ENCODE data around the gene YIPF2.

The YIPF2 gene

DNA sequence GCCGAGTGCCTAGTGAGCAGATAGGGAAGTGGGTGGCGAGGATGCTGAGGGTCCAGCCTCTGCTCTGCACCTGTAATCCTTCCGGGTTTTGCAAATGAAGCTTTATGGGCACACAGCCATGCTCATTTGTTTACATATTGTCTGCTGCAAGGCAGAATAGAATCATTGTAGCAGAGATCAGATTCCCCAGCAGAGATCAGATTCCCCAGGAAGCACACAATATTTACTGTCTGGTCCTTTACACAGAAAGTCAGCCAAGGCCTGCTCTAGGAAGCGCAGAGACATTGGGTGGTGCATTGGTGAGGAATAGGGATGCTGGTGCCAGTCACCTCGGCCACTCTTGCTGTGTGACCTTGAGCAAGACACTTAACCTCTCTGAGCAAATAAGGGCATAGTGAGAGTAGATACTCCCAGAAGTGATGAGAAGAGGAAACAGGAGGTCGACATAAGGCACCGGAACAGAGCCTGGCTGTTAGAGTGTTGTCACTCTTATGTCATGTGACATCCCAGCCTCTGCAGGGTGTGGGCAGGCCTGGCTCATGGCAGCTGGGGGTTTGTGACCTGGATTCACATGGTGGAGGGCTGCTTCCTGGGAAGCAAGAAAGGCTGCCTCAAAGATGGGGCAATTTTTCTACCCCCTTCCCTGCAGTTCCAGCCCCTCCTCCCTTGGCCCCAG lies 31.4 kb downstream of the YIPF2 start:
- Histone ChIP-seq H3K27me3 (ENCODE audit: insufficient read depth, poor library complexity, severe bottlenecking) (no peaks in the 10 kb centered on the region), H3K27ac (replicated peaks) (peak overlapping the region; percentile 47), H3K4me3 (replicated peaks; ENCODE audit: insufficient read depth, low read length) (no peak overlapping the region)
- peak; percentile 45 to 75 for DNase-seq (ENCODE audit: low read depth in 1 of 2, low spot score in 1 of 2)
- TF ChIP-seq SPI1 (IDR thresholded peaks at IDR 0.05; ENCODE audit: borderline replicate concordance, low read depth) (peak; percentile 33; the same call in 1 of the 2 replicates), GABPA (IDR thresholded peaks at IDR 0.05; ENCODE audit: low read depth) (no peak)

DNA sequence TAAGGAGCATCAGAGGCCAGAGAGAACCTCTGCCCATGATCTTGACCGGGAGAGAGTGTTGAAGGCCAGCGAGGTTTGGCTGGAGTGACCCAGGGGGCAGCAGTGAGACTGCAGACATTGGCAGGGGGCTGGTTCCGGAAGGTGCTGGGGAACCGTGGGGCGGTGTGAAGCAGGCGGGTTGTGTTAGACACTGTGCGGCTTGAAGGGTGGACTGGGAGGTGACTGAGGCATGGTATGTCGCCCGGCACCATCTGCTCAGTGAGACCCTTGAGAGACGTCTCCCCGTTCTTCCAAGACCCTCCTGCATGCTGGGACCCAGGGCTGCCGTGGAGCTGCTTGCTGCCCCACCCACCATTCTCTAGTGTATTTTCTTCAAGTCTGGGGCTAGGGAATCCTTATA lies 32.5 kb downstream of the YIPF2 start:
- no peak for TF ChIP-seq POLR2AphosphoS5 (IDR thresholded peaks at IDR 0.05; ENCODE audit: low read depth)
- no peak for TF ChIP-seq SPI1 (IDR thresholded peaks at IDR 0.05; ENCODE audit: borderline replicate concordance, low read depth)
- TF ChIP-seq, protein P1, sequence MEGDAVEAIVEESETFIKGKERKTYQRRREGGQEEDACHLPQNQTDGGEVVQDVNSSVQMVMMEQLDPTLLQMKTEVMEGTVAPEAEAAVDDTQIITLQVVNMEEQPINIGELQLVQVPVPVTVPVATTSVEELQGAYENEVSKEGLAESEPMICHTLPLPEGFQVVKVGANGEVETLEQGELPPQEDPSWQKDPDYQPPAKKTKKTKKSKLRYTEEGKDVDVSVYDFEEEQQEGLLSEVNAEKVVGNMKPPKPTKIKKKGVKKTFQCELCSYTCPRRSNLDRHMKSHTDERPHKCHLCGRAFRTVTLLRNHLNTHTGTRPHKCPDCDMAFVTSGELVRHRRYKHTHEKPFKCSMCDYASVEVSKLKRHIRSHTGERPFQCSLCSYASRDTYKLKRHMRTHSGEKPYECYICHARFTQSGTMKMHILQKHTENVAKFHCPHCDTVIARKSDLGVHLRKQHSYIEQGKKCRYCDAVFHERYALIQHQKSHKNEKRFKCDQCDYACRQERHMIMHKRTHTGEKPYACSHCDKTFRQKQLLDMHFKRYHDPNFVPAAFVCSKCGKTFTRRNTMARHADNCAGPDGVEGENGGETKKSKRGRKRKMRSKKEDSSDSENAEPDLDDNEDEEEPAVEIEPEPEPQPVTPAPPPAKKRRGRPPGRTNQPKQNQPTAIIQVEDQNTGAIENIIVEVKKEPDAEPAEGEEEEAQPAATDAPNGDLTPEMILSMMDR (IDR thresholded peaks at IDR 0.05; ENCODE audit: insufficient read depth, low read length) = no peak
- TF ChIP-seq, protein P2, sequence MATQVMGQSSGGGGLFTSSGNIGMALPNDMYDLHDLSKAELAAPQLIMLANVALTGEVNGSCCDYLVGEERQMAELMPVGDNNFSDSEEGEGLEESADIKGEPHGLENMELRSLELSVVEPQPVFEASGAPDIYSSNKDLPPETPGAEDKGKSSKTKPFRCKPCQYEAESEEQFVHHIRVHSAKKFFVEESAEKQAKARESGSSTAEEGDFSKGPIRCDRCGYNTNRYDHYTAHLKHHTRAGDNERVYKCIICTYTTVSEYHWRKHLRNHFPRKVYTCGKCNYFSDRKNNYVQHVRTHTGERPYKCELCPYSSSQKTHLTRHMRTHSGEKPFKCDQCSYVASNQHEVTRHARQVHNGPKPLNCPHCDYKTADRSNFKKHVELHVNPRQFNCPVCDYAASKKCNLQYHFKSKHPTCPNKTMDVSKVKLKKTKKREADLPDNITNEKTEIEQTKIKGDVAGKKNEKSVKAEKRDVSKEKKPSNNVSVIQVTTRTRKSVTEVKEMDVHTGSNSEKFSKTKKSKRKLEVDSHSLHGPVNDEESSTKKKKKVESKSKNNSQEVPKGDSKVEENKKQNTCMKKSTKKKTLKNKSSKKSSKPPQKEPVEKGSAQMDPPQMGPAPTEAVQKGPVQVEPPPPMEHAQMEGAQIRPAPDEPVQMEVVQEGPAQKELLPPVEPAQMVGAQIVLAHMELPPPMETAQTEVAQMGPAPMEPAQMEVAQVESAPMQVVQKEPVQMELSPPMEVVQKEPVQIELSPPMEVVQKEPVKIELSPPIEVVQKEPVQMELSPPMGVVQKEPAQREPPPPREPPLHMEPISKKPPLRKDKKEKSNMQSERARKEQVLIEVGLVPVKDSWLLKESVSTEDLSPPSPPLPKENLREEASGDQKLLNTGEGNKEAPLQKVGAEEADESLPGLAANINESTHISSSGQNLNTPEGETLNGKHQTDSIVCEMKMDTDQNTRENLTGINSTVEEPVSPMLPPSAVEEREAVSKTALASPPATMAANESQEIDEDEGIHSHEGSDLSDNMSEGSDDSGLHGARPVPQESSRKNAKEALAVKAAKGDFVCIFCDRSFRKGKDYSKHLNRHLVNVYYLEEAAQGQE (IDR thresholded peaks at IDR 0.05; ENCODE audit: insufficient replicate concordance, low read depth) = no peak
- no peak for TF ChIP-seq GABPA (IDR thresholded peaks at IDR 0.05; ENCODE audit: low read depth)
- H3K4me3 ChIP-seq (replicated peaks; ENCODE audit: insufficient read depth, low read length) = no peak overlapping the region
- H3K27ac ChIP-seq (replicated peaks) = no peak overlapping the region

DNA sequence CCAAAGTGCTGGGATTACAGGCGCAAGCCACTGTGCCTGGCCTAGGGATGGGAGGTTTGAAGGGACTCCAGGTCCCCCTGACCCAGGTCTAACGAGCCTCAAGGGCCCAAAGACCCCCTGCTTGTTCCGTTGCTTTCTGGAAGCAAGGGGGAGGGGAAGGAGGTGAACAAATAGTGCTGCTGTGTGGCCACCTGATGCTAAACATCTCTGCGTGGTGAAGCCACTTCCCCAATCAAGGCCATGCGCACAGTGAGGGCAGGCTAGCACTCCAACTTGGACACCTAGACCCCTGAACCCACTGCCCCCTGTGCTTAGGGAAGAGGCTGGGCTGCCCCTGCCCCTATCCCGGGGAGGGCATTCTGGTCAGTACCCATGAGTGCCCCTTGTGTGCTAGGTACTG lies 33.1 kb downstream of the YIPF2 start:
- Histone ChIP-seq H3K4me3 (replicated peaks; ENCODE audit: insufficient read depth, low read length) (no peak overlapping the region), H3K27ac (replicated peaks) (no peak overlapping the region), H3K27me3 (ENCODE audit: insufficient read depth, poor library complexity, severe bottlenecking) (no peaks in the 10 kb centered on the region)
- peak in 1 of 2 experiments; percentile 39 for DNase-seq (ENCODE audit: low read depth in 1 of 2, low spot score in 1 of 2)
- TF ChIP-seq, protein P1 (IDR thresholded peaks at IDR 0.05; ENCODE audit: insufficient read depth, low read length) = no peak
- TF ChIP-seq SPI1 (IDR thresholded peaks at IDR 0.05; ENCODE audit: borderline replicate concordance, low read depth) = peak; percentile 75

More for the DNA sequence above, 32.5 kb downstream of the YIPF2 start:
- DNase-seq (ENCODE audit: low read depth in 1 of 2, low spot score in 1 of 2) = no peak
- no peaks in the 10 kb centered on the region for H3K27me3 ChIP-seq (ENCODE audit: insufficient read depth, poor library complexity, severe bottlenecking)

DNA sequence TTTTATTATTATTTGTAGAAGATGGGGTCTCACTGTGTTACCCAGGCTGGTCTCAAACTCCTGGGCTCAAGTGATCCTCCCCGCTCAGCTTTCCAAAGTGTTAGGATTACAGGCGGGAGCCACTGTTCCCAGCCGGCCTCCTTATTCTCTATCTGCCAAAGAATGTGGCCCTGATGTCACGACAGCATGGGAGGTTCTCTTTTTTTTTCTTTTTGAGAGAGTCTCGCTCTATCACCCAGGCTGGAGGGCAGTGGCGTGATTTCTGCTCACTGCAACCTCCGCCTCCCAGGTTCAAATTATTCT lies 33.6 kb downstream of the YIPF2 start:
- TF ChIP-seq SPI1 (IDR thresholded peaks at IDR 0.05; ENCODE audit: borderline replicate concordance, low read depth) (no peak), GABPA (IDR thresholded peaks at IDR 0.05; ENCODE audit: low read depth) (no peak), POLR2AphosphoS5 (IDR thresholded peaks at IDR 0.05; ENCODE audit: low read depth) (no peak)
- TF ChIP-seq, protein P2 (IDR thresholded peaks at IDR 0.05; ENCODE audit: insufficient replicate concordance, low read depth) = no peak
- TF ChIP-seq, protein P1 (IDR thresholded peaks at IDR 0.05; ENCODE audit: insufficient read depth, low read length) = no peak
- no peak for DNase-seq (ENCODE audit: low read depth in 1 of 2, low spot score in 1 of 2)
- no peak overlapping the region for H3K4me3 ChIP-seq (replicated peaks; ENCODE audit: insufficient read depth, low read length)
- H3K27ac ChIP-seq (replicated peaks) = no peak overlapping the region
- H3K27me3 ChIP-seq (ENCODE audit: insufficient read depth, poor library complexity, severe bottlenecking) = no peaks in the 10 kb centered on the region

Data from HL-60 (cell line).